Measurements from ENCODE around the gene TMEM184C. TPM values are rescaled to one million over a fixed set of nuclear protein-coding genes. Genes with fewer than 3 reads are reported as not detected.

TMEM184C gene
- total RNA-seq, 1 donor from 2014 or later = 36.1 TPM

GRCh38 chr4:147648656-147649055 lies 31.5 kb downstream of the TMEM184C start:
- DNase-seq (ENCODE audit: low read depth) = no peak

GRCh38 chr4:147651563-147651962 lies 34.4 kb downstream of the TMEM184C start:
- DNase-seq (ENCODE audit: low read depth) = no peak

GRCh38 chr4:147655639-147656038 lies 38.4 kb downstream of the TMEM184C start:
- no peak for DNase-seq (ENCODE audit: low read depth)

- no peak for DNase-seq (ENCODE audit: low read depth)
Measured at GRCh38 chr4:147658501-147658900, 41.3 kb downstream of the TMEM184C start.

GRCh38 chr4:147674073-147674472 lies 56.9 kb downstream of the TMEM184C start:
- no peak for DNase-seq (ENCODE audit: low read depth)

- no peak for DNase-seq (ENCODE audit: low read depth)
Measured at GRCh38 chr4:147674496-147674895, 57.3 kb downstream of the TMEM184C start.

GRCh38 chr4:147678106-147678505 lies 60.9 kb downstream of the TMEM184C start:
- DNase-seq (ENCODE audit: low read depth) = no peak

- DNase-seq (ENCODE audit: low read depth) = no peak
Measured at GRCh38 chr4:147678796-147679549, 61.8 kb downstream of the TMEM184C start.

GRCh38 chr4:147682755-147683154 lies 65.6 kb downstream of the TMEM184C start:
- no peak for DNase-seq (ENCODE audit: low read depth)

GRCh38 chr4:147683188-147683591 lies 66.0 kb downstream of the TMEM184C start:
- DNase-seq (ENCODE audit: low read depth) = peak; percentile 30

GRCh38 chr4:147683717-147684700 lies 66.8 kb downstream of the TMEM184C start, which contains the start of gene PRMT9:
PRMT9 (minus strand) TSS chr4:147684163; CDS start chr4:147683987, 176 bp downstream.
- peak; percentile 91 for DNase-seq (ENCODE audit: low read depth)

GRCh38 chr4:147689067-147689466 lies 71.9 kb downstream of the TMEM184C start:
- DNase-seq (ENCODE audit: low read depth) = no peak

- DNase-seq (ENCODE audit: low read depth) = no peak
Measured at GRCh38 chr4:147691820-147692219, 74.6 kb downstream of the TMEM184C start.

GRCh38 chr4:147693218-147693617 lies 76.0 kb downstream of the TMEM184C start:
- DNase-seq (ENCODE audit: low read depth) = no peak

- no peak for DNase-seq (ENCODE audit: low read depth)
Measured at GRCh38 chr4:147696866-147697265, 79.7 kb downstream of the TMEM184C start.

- no peak for DNase-seq (ENCODE audit: low read depth)
Measured at GRCh38 chr4:147704846-147705245, 87.6 kb downstream of the TMEM184C start.

GRCh38 chr4:147707892-147708672 lies 90.9 kb downstream of the TMEM184C start:
- DNase-seq (ENCODE audit: low read depth) = peak; percentile 64

GRCh38 chr4:147709999-147710398 lies 92.8 kb downstream of the TMEM184C start:
- DNase-seq (ENCODE audit: low read depth) = no peak

GRCh38 chr4:147714575-147715401 lies 97.6 kb downstream of the TMEM184C start:
- peak; percentile 54 for DNase-seq (ENCODE audit: low read depth)

- DNase-seq (ENCODE audit: low read depth) = no peak
Measured at GRCh38 chr4:147717878-147718277, 100.7 kb downstream of the TMEM184C start.
